HG03558 (cell line): ENCODE results near the gene LTK.
"Not testable (repeated sequence)": the region's sequence is repeated elsewhere in the genome, so short reads cannot be mapped to it uniquely, and the experiment has no call there.

ENCODE experiments used
- ATAC-seq: cut with Tn5 transposase; IDR thresholded peaks from one replicate; pipeline ENCODE4 v1.9.1; 2021; ENCODE audit warnings: moderate number of reproducible peaks; ENCODE audit not compliant: unreplicated experiment; ENCODE audit errors: extremely low read depth

Gene LTK

GRCh38 chr15:41482110-41482877, 31.3 kb downstream of the LTK start:
- ATAC-seq: no peak

- ATAC-seq: no peak
Measured at GRCh38 chr15:41480396-41481140, 33.1 kb downstream of the LTK start.

GRCh38 chr15:41476416-41477048, 37.1 kb downstream of the LTK start:
- no peak for ATAC-seq

GRCh38 chr15:41474941-41475340, 38.7 kb downstream of the LTK start:
- ATAC-seq: no peak

GRCh38 chr15:41474436-41474835, 39.2 kb downstream of the LTK start:
- ATAC-seq: no peak

- no peak for ATAC-seq
Measured at GRCh38 chr15:41473418-41473817, 40.2 kb downstream of the LTK start.

GRCh38 chr15:41469644-41470043, 44.0 kb downstream of the LTK start:
- ATAC-seq: not testable (repeated sequence)

- no peak for ATAC-seq
Measured at GRCh38 chr15:41466711-41467110, 46.9 kb downstream of the LTK start.

- no peak for ATAC-seq
Measured at GRCh38 chr15:41465822-41466421, 47.7 kb downstream of the LTK start.

- ATAC-seq: no peak
Measured at GRCh38 chr15:41464889-41465580, 48.6 kb downstream of the LTK start.

GRCh38 chr15:41462084-41462795, 51.4 kb downstream of the LTK start:
- no peak for ATAC-seq
